ENCODE results near the gene ANXA8.

ANXA8 gene

GRCh38 chr10:47447209-47447608, 36.7 kb downstream of the ANXA8 start:
- DNase-seq (ENCODE audit: low spot score): no peak

DNA sequence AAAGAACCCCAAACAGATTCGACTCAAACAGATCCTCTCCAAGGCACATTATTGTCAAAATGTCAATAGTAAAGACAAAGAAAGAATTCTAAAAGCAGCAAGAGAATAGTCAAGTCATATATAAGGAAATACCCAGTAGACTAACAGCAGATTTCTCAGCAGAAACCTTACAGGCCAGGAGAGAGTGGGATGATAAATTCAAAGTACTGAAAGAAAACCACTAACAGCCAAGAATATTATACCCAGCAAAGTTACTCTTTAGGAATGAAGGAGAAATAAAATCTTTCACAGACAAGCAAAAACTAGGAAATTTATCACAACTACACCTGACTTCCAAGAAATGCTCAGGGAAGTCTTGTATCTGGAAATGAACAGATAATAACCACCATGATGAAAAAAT, 38.2 kb downstream of the ANXA8 start:
- no peak for DNase-seq (ENCODE audit: low spot score)

DNA sequence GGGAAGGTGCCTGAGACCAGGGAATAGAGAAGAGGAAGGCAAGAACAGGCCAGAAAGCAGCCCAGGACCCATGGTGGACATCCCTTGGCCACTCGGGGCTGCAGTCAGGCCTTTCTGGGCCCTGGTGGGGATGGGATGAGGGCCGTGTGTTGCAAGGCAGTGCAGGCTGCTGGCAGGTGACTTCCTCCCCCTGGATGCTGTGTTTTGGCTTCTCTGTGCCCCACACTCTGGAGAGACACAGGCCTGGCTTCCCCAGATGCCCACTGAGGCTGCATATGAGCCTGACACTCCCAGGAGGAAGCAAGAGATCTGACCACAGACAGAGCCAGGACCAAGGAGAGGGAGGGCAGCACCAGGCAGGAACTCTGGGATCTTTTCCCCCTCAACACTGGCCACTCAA, 39.9 kb downstream of the ANXA8 start:
- DNase-seq (ENCODE audit: low spot score): no peak

GRCh38 chr10:47443145-47443544, 40.8 kb downstream of the ANXA8 start:
- DNase-seq (ENCODE audit: low spot score): no peak

DNA sequence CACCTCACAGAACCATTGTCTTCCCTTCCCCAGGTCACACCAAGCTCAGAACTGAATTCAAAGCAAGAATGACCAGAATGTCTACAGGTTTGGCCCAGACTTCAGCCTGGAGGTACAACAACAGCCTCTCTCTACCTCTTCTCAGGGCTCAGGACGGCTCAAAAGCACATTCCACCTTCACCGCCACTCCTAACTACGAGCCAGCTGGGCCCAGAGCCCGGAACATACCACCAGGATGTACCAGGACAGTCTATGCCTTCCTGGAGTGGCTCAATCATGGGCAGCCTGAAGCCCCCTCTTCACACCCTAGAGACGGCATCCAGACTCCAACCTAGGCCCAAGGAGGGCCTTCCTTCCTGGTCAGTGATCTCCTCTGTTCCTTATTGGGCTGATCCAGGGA, 41.6 kb downstream of the ANXA8 start:
- no peak for DNase-seq (ENCODE audit: low spot score)

DNA sequence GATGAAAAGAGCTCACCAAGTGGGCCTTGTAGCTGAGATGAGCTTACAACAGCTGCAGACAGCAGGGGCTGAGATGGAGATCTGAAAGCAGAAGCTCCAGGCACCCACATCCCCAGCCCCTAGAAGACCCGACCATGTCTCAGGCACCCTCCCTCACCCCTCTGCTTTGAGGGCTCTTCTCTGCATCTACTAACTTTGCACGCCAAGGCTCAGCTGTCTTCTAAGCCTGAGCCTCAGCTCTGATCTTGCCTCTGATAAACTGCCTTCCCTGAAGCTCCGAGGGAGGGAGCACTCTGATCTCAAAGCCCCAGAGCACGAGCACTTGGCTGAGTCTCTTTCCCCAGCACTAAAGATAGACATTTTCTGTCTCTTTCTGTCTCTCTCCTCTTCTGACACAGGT, 42.0 kb downstream of the ANXA8 start:
- DNase-seq (ENCODE audit: low spot score): no peak

GRCh38 chr10:47440207-47440606, 43.7 kb downstream of the ANXA8 start:
- DNase-seq (ENCODE audit: low spot score): no peak

DNA sequence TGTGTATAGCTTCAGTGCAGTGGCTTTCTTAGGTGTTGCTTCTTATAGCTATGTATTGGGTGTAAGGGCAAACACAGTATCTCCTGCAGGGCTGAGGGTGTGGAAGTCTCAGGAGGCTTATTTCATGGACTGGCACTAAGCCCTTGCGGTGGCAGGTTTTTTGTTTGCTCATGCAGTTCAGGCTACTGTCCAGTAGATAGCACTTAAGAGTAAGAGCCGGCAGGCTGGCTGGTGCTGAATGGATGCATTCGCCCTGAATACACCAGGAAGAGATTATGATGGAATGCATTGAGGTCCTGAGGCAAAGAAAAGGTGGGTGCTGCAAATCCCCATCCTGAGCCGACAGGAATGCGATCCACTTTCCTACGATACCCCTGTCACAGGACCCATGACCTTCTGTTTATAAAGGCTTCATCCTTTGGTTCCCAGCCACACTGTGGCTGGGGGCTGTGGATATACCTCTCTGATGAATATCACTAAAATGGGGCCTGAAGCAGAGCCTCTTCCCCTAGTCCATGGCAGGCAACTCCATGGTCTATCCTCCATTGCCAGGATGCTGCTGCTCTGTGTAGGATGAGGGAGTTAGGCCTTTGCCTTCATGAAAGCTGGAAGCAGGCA, 44.9 kb downstream of the ANXA8 start:
- DNase-seq (ENCODE audit: low spot score): no peak

- DNase-seq (ENCODE audit: low spot score): no peak
Observed at GRCh38 chr10:47435081-47435480, 48.8 kb downstream of the ANXA8 start.

DNA sequence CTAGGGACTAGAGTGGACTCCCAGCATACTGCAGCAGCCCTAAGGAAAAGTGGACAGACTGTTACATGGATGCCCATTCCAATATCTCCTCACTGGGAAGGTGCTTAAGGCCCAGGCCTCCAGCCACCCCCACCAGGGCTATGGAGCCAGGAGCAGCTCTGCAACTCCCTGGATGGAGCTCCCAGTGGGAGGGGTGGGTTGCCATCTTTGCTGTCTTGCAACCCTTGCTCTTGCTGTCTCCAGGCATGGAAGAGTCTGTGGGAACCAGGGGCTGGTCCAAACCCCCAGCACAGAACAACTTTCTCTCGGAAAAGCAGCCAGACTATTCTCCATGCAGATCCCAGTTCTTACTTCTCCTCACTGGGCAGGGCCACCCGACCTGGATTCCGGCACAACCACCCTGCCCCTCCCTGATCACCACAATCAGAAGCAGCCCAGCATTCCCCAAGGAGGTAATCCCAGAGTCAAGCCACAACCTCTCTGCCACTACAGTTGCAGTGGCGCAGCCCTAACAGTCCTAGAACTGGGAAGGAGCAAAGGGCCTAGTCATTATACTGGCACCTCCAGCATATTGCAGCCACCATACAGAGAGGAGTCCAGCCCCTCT, 58.0 kb downstream of the ANXA8 start:
- DNase-seq (ENCODE audit: low spot score): no peak

GRCh38 chr10:47424231-47424630, 59.7 kb downstream of the ANXA8 start:
- DNase-seq (ENCODE audit: low spot score): no peak

DNA sequence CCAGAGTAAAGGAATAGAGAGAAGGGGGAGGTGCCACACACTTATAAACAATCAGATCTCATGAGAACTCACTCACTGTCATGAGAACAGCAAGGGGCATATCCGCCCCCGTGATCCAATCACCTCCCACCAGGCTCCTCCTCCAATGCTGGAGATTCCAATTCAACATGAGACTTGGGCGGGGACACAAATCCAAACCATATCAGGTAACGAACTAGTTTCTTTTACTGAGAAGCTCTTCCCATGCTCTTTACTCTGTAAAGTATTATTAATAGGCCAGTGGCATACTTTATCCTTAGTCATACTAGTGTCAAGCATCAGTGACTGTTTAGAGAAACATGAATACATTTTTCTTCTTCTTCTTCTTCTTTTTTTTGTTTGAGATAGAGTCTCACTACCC, 60.4 kb downstream of the ANXA8 start:
- DNase-seq (ENCODE audit: low spot score): no peak

DNA sequence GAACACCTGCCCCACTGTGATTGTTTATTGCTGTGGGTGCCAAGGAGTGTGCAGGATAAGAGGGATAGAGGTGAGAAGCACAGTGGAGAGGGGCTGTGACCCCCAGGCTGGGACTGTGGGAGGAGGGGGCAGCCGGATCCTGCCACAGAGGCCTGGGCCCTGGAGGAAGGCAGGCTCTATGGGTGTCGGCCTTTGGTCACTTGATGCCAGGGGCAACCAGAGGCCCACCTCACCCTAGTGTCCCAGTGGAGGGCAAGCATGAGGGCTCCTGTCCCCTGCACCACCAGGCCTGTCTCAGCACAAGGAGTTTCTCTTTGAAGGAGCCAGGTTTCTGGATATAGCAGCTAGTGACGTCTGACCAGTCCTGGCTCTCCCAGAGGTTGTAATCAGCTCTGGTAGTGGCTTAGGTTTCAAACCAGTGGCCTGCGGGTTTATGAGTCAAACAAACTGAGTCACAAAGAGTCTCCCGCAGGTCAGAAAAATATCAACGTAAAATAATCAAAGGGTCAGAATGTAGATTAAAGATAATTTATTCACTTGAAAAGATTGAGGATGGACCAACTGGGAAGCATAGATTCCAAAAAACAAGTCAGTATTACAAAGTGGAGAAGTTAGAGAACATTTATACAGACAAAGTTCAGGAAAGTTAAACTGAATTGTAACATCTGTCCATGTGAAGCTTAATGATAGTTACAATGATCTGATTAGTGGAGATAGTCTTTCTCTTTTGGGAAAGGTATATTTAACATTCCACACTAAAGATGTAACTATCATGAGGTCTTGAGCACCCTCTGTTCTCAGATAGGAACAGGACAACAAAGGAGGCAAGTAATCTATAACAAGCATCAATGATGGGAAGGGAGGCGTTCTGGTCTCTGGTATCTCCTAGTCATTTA, 62.6 kb downstream of the ANXA8 start:
- DNase-seq (ENCODE audit: low spot score): no peak

- DNase-seq (ENCODE audit: low spot score): no peak
Observed at GRCh38 chr10:47420305-47421056, 63.4 kb downstream of the ANXA8 start.

DNA sequence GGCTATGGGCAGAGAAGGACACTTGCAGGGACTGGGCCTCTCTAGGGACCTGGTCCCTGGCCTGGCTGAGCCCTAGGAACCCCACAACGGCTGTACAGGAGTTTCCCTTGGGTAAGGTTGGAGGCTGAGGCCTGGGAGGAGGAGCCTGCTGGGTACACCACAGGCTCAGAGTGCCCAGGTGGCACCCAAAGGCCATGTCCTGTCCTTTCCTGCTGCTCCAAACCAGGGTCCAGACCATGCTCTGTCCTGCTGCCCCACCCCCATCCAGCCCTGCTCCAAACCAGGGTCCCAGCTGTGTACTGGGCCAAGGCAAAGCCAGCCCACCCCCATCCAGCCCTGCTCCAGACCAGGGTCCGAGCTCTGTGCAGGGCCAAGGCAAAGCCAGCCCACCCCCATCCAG, 64.5 kb downstream of the ANXA8 start:
- DNase-seq (ENCODE audit: low spot score): no peak

DNA sequence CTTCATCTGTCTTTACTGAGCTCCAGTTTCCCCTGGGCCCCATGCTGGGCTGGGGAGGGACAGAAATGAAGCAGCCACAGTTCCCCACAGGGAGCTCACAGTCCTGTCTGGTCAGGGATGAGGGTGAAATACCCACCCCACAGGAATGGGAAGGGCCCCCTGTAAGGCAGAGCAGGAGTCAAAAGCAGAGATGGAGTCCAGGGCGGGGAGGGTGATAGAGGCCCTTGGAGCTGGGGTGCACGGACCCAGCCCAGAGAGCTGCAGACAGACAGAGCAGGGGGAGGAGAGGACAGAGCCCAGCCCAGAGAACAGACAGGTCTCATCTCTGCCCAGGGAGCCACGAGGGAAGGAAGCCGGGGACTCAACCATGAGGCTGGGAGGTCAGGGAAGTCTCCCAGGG, 64.9 kb downstream of the ANXA8 start:
- no peak for DNase-seq (ENCODE audit: low spot score)

- no peak for DNase-seq (ENCODE audit: low spot score)
Observed at GRCh38 chr10:47418321-47418720, 65.6 kb downstream of the ANXA8 start.
